Astrocyte of the hippocampus (primary cell): Measurements from ENCODE around the gene SOCS6.
"Not testable (repeated sequence)": the region's sequence is repeated elsewhere in the genome, so short reads cannot be mapped to it uniquely, and the experiment has no call there.

Experiments
- DNase-seq: peaks from one replicate; pipeline ENCODE4 v3.0.0; 2011; ENCODE audit warnings: low read depth, low spot score

Gene SOCS6

DNA sequence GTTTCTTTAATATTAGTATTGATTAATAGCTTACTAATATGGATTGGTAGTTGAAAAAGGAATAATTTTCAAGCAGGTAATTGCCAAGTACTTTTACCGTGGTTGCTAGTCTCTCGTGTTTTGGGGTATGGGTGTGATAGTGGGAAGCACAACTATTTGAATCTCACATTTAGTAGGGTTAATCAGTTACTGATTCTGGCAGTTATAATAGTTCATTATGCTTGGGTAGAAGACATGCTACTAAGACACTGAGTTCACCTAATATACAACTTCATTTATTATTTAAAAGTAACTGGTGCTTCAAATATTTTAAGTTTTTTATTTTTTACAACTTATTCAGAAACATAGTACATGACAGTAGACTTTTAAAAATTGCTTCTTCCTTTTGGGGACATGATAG, 33.5 kb downstream of the SOCS6 start:
- no peak for DNase-seq

DNA sequence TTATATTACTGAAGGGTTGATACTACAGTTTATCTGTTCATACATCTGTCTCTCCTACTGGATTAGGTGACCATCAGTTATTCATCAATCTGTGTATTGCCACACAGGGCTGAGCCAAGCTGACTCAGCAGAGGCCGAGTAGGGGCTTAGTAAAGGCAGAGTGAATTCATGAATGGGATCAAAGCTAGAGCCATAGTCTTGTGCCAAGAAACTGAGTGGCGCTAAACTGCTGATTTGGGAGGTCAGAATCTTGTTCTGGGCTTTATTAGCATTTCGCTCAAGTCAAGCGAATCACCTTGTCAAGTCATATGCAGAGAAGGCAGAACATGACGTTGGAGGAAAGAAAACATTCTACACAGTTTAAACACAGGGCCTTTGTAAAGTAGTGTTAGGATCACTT, 34.1 kb downstream of the SOCS6 start:
- peak; percentile 88 for DNase-seq

DNA sequence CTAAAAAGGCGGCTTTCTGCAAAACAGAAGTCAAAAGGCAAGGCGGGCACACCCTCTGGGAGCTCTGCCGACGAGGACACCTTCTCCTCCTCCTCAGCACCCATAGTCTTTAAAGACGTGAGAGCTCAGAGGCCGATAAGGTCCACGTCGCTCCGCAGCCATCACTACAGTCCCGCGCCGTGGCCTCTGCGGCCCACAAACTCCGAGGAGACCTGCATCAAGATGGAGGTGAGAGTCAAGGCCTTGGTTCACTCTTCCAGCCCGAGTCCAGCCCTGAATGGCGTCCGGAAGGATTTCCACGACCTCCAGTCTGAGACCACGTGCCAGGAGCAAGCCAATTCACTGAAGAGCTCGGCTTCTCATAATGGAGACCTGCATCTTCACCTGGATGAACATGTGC, 36.1 kb downstream of the SOCS6 start:
- DNase-seq, result no peak

DNA sequence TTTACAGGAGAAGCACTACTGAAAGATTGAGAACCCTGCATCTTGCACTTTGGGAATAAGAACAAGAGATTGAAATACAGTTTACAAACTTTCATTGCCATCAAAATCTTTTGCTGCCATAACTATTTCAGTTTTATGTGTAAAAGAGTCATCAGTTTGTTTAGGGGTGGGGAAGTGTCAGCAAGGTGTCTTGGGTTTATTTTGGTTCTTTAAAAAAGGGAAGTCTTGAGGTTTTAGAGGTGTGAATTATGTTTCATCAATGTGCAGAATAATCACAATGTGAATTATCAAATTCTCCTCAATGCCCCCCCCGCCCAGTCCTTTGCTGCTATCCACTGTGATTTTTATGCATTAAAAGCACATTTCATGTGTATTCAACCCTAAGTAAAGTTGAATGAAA, 37.4 kb downstream of the SOCS6 start:
- no peak for DNase-seq

DNA sequence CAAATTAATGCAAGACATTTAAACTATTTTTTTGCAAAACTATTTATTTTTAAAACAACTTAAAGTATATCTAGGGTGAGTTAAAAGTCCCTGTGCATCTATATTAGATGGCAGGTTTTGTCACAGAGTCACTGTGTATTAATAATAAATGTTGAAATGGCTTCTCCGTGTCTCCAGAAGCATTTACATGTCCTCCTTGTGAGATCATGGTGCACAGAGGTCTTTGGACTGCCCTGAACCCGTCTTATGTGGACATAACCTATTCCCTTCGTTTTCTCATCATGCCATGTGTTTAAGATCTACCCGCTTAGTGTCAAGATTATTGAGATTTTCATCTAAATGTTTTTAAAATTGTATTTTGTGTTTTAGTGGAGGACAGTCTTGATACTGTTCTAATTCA, 39.3 kb downstream of the SOCS6 start:
- DNase-seq, result no peak

DNA sequence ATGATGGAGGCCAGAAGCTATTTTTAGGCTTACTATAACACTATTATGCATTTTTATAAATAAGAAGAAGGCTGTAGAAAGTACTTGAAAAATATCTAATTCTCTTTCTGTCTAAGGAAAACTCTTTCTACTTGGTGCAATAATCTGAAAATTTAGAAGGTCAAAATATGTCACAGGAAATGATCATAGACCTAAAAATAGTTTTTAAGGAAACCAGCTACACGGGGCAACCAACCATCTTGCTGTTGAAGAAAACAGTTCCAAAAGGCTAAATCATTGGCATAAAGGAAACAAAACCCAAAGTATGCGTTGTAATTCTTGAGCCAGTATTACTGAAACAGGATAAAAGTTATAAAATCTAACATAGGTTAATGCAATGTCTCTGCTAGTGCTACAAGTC, 40.2 kb downstream of the SOCS6 start:
- no peak for DNase-seq

DNA sequence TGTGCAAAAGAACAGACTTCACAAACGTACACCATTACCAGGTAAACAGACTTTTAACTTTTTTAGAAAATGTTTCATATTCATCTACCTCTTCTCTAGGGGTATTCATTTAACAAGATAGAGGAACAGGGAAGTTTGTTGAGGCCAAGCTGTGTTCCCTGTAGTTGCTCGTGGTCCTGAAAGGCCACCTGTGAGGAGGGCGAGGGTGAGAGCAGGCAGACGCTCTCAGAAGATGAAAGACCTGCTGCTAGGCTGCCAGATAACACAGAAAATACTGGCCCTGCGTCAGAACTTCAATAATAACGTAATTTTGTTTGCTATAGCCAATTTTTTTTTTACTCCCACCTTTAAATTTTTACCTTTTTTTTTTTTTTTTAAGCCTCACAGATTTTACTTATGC, 42.0 kb downstream of the SOCS6 start:
- no peak for DNase-seq

DNA sequence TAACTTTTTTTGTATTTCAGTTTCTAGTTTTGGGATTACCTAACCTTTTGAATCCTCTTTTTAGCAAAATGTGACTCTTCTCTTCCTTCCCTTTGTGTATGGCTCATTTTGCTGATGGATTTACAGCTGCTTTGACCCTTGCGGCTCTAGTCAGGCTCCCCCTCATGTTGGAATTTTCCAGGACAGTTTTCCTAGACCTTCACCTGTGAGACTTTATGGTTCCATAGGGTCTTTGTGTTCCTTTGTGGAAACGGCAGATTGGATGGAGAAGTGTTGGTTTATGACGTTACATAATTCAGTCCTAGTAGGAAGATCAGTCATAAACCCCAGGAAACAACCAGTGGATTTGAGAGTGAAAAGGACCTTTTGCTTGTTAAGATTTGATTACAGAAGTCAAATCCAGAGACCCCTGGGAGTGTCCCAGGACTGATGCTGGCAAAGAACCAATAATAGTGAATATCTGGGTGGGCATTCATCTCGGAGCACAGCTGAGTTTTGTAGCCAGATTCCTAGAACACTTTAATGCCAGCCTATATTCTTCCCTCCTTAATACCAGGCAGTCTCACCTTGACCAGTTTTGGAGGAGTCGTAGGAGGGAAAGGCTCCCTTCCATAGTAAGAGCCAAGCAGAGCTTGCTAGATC, 42.7 kb downstream of the SOCS6 start:
- DNase-seq, result no peak

DNA sequence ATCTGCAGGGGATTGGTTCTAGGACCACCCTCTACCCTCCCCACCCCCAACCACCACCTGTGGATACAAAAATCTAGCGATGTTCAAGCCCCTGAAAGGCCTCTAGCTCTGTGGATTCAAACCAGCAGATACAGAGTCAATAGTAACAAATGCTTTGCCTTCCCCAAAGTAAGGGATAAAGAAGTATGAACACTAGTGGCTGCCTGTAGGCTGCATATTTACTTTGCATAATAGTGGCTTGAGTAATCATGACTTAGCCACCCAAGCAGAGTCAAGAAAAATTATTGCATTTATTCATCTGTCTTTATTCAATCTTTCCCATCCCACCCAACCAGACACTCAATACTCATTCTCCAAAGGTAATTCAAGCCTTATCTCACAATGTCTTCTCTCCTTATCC, 43.8 kb downstream of the SOCS6 start:
- DNase-seq, result peak; percentile 14

DNA sequence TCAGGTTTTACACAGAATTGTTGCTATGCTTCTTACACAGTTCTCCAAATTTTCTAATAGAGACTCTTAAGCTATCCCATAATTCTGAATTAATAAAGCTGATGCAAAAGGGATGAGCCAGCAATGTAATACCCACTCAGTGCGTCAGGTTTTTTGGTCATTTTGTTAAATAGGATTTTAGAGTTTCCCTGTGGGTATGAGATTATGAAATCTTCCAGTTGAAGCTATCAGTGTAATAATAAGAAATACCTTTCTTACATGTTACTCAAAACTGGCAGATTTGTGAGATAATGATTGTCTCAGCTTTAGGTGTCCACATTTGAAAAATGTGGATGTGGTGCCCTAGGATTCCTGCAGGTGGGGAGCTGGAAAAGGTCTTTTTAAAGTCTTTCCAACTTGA, 44.5 kb downstream of the SOCS6 start:
- DNase-seq, result no peak

DNA sequence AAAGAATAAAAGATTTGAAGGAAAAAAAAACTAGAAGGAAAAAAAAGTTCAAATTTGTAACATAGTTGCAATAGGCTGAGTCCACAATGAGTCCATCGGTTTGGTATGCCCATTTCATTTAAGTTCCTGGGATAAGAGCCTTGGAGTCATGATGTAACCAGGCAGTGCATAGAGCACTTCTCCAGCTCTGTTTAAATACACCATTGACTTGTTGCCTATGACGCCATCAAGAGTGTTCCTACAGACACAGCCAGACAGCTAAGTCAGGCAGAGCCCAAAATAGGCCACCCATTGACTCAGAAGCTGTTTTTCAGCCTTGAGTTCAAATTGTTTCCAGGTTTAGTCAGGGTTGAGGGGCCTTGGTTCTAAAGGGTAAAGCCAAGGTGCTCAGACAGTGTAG, 44.9 kb downstream of the SOCS6 start:
- peak; percentile 89 for DNase-seq

DNA sequence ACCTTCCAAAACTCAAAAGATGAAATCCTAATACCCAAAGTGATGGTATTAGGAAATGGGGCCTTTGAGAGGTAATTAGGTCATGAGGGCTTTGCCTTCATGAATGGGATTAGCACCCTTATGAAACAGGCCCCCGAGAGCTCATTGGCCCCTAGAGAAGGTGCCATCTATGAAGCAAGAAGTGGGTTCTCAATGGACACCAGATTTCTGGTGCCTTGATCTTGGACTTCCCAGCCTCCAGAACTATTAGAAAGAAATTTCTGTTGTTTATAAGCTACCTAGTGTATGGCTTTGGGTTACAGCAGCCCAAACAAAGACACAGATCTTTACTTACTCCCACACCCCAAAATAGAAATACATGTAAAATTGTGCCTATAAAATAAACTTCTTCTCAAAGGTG, 45.4 kb downstream of the SOCS6 start:
- no peak for DNase-seq

DNA sequence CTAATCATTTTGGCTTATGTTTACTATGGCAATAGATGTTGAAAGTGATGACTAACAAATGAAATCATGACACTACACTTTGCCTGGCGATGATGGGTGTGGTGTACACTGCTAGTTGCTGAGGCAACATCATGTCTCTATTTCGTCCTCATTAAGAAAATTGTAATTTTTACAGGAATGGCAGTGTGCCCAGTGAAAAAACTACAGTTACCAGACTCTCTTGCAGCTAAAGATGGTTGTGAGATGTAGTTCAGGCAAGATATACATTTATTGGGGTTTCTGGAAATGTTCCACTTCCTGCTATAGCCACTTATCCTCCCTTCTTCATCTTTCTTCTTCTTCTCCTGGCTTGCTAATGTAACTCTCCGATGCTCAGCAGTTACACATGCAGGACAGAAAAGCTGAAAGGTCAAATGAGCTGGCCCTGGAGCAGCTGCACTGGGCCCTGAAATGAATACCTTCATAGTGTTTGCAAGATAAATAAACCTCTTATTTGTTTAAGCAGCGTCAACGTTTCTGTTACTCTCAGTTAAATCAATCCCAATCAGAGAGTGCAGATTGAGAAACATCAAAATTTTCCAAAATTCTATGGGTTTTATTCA, 46.0 kb downstream of the SOCS6 start:
- no peak for DNase-seq

DNA sequence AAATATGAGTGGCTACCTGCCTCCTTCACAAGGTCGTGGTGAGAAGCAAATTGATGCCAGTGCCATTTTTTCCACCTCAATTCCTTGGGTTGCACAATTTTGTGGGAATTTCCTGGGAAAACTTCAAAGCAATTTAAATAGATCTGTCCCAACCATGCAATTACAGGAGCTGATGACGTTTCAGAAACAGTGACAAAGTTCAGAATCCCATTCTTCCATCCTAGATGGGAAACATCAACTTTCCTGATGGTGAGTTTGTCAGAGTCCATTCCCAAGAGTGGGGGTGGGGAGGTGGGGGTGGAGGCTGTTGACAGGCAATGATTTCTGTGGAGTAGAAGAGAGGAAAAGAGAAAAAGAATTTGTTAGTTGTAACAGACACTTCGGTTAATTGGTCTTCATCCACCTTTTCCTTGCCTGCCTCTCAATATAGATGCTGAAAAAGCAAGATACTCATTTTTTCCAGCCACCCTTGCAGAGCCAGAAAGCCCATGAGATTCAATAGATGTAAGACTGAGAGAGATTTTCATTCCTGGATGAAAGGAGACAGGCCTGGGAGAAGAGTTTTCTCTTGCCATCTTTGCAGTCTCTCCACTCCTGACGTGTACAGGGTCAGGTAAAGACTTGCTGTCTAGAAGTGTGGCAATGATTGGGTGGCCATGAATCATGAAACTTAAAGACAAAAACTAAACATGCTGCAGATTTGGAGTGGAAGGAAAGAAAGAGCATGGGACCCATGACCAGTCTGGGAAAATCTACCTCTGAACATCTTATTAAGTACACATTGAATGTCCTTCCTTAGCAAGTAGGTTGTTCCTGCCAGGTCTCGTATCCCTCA, 47.3 kb downstream of the SOCS6 start:
- no peak for DNase-seq

DNA sequence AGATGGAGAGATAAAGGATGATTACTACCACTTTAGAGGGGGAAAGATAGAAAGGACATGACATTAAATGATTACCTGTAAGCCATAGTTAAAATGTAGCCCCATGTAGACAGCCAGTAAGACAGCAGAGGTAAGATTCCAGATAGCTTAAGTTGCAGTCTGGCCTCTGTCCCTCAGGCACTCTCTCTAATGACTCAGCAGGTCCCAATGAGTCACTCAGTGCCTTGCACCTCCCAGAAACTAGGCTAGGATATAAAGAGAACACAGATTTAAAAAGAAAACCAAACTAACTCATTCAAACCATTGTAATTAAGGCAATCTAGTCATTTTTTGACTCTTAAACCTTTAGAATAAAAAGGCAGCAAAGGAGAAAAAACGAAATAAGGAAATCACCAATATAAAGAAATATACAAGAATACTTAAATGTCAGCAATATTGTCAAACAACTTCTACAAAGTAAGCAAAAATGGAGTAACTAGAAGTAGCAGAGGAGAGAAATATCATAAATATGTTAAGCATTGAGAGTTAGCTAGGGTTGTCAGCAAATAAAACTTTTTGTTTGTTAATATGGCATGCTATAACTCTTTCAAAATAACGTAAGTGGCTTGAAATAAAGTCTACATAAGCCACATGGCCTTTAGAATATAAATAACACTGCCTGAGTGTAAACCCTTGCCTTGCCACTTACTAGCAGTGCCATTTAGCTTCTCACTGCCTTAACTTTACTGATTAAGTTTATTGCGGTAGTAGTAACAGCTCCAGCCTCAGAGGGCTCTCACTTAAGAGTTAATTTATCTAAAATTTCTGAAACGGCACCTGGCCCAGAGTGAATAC, 48.5 kb downstream of the SOCS6 start:
- DNase-seq, result peak; percentile 88

DNA sequence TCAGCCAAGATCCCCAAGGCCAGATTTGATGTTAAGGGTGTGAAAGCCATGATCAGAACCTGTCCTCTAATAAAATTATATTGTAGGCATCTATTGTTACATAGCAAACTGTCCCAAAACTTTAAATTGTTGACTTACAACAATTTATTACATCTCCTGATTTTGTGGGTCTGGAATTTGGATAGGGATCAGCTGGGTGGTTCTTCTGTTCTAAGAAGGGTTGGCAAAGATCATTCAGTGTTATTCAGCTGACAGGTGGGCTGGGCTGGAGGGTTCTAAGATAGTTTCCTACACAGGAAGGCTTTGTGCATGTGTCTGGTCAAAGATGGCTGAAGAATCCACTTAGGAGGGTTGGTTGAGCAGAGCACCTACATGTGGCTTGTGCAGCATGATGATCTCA, 50.0 kb downstream of the SOCS6 start:
- DNase-seq, result no peak

DNA sequence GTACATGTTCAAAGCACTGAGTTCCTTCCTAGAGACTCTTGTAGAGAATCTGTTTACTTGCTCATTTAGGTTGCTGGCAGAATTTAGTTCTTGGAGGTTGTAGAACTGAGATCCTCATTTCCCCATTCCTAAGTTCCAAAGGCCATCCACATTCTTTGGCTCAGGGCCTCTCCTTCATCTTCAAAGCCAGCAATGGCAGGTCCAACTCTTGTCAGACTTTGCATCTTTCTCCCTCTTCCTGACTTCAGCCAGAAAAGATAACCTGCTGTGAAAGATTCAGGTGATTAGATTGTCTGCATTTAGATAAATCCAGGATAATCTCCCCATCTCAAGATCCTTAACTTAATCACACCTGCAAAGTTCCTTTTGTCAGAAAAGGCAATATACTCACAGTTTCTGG, 51.1 kb downstream of the SOCS6 start:
- no peak for DNase-seq

DNA sequence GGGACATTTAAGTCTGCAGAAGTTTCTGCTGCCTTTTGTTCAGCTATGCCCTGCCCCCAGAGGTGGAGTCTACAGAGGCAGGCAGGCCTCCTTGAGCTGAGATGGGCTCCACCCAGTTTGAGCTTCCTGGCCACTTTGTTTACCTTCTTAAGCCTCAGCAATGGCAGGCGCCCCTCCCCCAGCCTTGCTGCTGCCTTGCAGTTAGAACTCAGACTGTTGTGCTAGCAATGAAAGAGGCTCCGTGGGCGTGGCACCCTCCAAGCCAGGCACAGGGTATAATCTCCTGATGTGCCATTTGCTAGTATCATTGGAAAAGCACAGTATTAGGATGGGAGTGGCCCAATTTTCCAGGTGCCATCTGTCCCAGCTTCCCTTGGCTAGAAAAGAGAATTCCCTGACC, 59.6 kb downstream of the SOCS6 start:
- DNase-seq, result not testable (repeated sequence)

DNA sequence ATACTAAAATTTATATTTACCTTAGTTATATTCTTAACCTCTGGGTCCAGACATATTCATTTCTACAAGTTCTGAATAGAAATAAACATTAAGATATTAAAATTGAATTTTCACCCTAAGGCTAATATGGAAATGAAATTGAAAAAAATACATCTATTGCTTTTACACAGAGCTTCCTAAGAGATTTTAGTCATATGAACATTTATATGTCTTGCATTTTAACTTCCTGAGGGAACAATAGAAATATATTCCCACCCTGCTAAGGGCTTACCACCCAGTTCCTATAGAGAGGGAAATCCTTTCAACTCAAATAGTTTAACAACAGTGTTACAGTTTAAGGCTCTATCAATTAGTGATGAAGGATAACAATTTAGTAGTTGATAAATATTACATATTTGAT, 60.5 kb downstream of the SOCS6 start:
- DNase-seq, result no peak

DNA sequence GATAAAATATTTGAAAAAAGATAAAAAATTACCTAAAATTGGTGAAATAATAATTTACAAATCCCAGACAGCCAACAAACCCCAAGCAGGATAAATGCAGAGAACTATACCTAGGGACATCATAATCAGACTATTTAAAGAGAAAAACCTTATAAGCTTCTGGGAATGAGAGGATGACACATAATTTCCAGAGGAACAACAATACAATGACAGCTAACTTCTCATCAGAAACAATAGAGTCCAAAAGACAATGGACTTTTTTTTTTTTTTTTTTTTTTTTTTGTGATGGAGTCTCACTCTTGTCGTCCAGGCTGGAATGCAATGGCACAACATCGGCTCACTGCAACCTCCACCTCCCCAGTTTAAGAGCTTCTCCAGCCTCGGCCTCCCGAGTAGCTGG, 65.2 kb downstream of the SOCS6 start:
- DNase-seq, result no peak

DNA sequence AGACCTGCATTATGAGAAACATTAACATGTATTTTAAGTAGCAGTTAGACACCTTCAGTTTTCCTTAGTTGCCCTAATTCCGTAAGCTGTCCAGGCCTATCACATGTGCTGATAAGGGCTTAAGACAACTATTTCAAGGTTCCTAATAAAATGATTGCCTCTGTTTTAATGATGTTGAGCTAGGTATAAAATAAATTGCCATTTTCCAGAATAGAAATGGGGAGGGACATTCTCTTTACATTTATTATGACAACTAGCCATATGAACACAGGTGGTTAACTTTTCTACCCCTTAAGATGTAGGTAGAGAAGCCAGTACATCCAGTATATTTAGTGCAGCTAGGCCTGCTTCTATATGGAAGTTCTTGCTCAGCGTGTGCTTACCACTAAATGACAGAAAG, 65.9 kb downstream of the SOCS6 start:
- no peak for DNase-seq
